GM21528 (cell line): Measurements from ENCODE around the gene FAM237A.

Source experiments
- ATAC-seq: cut with Tn5 transposase; IDR thresholded peaks from one replicate; pipeline ENCODE4 v1.9.1; 2021; ENCODE audit warnings: mild to moderate bottlenecking, moderate library complexity; ENCODE audit not compliant: unreplicated experiment, low FRiP score

The FAM237A gene

DNA sequence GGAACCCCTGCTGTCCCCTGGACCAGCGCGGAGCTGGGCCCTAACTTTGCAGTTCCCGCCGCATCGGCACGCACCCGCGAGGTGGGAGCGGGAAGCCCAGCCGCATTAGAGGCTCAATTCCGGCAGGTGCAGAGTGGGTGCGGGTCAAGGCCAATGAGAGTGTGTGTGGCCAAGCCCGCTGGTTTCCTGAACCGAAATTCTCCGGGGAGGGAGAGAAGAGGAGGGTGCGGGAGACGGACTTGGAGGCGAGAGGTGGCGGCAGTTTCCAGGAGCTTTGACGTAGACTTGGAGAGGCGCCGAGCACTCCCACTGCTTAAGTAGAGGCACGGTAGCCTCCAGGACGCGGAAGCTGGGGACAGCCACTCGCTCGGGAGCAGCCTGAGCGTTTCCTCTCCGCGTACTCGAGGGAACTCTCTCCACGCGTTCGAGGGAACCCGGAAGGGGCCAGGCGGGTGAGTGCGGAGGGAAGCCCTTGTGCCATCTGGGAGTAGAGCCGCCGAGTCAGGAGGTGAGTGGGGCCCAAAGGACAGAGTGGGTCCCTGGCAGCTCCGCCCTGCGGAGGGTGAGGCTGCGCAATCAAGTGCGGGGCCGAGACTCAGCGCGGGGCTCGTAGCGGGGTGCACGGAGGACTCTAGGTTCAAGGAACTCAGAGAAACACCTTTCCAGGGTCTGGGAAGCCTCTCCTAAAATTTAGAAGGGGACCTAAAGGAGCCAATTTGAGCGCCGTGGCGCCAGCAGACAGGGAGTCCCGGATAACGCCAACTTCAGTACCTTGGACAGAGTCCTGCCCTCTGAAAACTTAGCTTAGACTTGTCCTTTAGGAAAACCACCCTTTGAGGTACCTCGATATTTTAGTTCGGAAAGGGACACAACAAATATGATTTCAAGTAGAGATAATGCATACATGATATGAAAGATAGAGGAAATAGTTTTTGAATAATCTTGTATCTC lies at the start of gene FAM237A:
Gene FAM237A (plus strand): TSS at position 413 of the 951 bp plus-strand sequence. CDS start 1,750 bp downstream, outside the sequence.
- ATAC-seq = no peak

DNA sequence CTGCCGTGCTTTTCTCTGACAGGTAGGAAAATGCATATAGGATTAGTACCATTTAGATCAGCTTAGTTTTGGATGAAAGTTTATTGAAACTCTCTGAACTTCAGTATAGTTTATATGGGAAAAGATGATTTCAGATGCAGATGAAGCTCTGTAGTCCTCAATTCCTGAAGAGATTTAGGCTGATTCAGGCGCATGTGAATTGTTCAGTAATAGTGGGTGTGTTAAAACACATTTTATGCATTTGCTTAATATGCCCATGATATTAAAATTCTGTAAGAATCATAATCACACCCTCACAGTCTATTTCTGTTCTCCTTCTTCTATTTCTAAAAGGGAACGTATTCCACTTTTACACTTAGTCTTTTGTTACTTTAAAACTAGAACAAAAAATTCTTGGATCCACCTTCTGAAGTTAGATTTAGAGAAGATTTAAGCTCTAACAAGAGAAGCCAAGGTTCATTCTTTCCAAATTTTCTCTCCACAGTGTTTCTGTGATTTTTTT lies 44.5 kb upstream of the FAM237A start:
- no peak for ATAC-seq

DNA sequence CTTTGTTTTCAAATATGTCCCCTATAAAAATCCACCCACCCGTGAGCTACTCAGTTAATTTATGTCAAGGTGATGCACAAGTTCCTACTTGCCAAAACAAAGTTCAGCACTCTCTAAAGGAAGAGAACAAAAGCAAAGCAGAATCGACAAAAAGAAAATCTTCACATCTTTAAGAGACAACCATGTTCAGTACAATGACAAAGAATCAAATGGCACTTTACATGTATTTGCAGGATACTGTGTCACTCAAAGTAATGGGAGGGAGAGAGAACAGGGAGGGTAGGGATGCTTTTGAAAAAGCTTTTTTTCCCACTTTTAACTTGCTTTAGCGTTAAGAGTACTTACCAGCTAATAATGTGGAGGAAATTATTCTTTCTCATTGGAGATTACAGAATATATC lies 39.0 kb upstream of the FAM237A start:
- no peak for ATAC-seq

GRCh38 chr2:206610451-206610850 lies 31.8 kb upstream of the FAM237A start:
- no peak for ATAC-seq

DNA sequence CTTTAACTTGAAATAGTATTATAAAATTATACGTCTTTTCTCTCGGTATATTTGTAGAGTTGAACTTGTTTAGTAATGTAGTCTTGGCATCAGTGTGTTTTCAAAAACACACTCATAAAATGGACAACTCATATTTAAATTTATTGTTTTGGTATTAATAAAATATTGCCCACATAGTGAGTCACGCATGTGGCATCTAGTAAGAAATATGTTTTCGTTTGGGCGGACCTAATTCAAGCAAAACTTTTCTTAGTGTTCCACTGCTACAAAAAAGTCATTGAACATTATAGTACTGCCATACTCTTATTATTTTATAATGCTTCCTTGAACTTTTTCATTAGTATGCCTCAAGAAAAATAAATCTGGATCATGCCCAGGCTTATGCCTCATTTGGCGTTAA lies 31.1 kb upstream of the FAM237A start:
- no peak for ATAC-seq

DNA sequence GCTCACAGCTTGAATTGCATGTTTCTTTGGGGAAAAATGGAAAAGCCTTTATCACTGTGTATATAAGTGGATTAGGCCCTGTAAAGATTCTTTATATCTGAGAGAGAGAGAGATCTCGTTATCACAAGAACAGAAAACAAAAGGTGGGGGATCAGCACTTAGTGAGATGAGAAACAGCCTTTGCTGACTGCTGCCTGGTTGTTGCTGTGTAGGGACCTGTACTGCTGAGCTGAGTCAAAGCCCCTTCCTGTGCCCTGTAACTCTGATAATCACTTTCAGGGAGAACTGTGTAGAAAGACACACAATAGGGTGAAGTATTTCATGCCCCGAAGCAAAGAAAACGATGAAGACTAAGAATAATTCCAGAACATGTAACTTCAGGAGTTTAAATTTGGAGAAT lies 30.6 kb upstream of the FAM237A start:
- ATAC-seq = no peak

GRCh38 chr2:206614811-206615210 lies 27.5 kb upstream of the FAM237A start:
- ATAC-seq = no peak

GRCh38 chr2:206615417-206616089 lies 26.7 kb upstream of the FAM237A start:
- no peak for ATAC-seq

DNA sequence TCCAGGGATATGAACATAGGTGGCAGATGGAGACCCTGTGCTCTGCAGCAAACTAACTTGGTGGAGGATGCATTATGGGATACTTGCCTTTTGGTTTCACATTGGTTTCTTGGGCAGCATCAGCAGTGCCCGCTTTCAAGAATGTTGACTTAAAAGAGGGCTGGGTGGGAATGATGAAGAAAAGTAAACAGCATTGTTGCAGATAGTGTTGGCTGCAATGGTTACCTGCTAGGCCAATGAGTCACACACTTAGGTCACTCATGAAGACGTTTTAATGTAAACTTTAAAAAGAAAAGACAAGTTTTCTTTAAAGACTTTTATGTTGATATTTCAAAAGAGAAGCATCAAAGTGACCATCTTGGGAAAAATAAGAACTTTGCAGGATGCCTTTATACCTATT lies 26.1 kb upstream of the FAM237A start:
- no peak for ATAC-seq

- ATAC-seq = no peak
Observed at GRCh38 chr2:206619011-206619410, 23.3 kb upstream of the FAM237A start.

DNA sequence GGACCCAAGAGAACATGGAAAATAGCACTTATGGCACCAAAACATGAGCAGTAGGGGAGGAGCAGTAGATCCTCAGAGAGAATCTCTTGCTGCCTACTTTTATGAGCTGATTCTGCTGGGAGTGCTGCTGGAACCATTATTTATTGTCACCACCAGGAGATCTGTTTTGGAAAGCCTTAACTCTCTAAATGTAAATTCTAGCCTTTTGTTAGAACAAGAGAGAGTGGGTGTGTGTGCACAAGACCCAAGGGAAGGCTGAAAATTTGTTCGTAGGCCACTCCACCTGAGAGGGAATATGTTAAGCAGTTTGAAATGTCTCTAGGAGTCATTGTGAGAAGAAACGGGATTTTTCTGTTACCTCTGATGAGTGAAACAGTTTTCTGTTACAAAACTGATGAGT lies 16.2 kb upstream of the FAM237A start:
- ATAC-seq = no peak

DNA sequence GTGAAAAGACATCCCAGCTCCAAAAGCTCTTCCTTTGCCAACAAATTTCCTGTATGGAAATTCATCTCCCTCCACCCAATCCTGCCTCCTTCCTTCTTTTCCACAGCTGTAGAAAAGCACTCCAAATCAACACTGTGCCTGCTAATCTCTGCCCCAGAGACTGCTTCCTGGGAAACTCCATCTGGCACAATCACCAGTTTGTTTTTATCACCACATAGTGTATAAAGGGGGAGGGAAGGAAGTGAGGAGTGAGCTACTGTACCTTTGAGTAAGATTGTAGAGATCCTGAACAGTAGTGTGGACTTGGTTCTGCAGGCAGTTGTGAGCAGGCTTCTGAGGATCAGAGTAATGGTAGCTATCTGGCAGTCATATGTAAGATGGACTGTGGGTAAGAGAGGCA lies 14.7 kb upstream of the FAM237A start:
- no peak for ATAC-seq

DNA sequence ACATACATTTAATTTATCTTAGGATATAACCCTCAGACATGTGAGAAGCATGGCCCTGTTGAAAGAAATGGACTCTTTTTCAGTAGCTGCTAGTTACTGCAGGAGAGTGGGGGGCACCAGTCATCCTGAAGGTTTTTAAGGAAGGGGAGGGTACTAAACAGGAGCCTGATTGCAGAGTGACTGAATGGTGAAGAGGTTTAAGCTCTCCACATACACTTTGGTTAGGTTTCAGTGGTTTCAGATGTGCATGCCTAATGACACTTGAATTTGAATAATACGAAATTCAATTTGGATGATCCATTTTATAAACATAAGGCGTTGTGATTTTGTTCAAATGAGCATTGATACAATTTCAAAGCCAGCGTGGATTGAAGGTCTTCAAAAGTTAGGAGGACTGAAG lies 10.9 kb upstream of the FAM237A start:
- ATAC-seq = no peak

DNA sequence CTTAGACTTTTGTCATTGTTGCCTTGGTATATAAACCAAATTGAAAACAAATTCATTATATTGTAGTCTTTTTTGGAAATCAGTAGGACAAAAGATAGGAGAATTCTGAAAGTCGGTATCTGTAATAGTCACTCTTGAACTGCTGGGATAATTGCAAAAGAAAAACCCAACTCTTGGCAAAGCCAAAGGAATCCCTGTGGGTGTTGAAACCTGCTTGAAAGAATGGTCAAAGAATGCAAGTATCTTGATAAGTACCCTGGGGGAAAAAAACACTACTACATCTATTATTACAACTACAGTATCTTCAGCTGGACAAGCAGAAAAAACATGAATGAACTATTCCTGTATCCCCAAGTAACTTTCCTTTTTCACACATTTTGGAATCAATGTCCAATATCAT lies 7.3 kb upstream of the FAM237A start:
- no peak for ATAC-seq

- ATAC-seq = no peak
Observed at GRCh38 chr2:206639636-206640035, 2.7 kb upstream of the FAM237A start.

DNA sequence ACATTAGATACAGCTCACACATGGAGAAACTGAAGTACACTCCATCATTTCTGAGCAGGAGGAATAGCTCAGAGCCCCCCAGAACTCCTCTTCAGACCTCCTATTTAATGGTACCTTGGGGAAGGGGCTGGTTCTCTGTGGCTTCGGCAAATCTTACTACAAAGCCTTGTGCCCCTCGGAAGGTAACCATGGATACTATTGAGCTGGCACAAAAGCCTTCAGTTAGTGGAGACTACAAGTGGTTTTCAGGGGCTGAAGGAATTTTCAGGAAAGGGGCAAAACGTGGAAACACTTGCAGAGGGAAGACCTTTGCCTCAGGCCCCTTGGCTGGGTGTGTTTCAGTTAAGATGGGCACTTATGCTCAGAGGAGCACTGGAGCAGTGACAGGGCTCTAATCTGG lies 1.1 kb upstream of the FAM237A start:
- ATAC-seq = no peak

GRCh38 chr2:206647985-206648384 lies 5.7 kb downstream of the FAM237A start:
- no peak for ATAC-seq

DNA sequence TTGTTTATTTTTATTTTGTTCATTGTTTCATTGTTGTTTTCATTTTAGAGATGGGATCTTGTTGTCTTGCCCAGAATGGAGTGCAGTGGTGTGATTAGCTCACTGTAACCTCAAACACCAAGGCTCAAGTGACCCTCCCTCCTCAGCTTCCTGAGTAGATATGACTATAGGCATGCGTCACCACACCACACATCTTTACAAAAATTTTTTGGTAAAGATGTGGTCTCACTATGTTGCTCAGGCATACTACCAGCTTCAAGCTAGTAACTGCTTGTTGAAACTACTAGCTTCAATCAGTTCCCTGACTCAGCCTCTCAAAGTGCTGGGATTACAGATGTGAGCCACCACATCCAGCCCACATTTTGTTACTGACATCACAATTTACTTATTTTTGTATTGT lies 14.8 kb downstream of the FAM237A start:
- ATAC-seq = no peak

DNA sequence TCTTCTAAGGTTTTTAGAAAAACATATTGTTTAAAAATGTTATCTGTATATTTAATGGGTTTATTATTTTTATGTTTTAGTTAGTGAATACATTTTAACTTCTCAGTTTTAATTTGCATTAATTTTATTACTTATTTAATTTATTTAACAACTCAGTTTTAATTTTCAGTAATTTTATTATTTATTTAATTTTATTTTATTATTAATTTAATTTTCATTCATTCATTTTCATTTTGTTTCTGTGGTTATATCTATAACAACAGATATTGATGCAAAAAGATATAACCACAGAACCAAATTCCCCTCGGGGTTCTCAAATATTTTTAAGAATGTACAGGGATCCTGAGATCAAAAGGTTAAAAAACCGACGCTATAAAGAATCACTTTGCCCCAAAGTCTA lies 23.0 kb downstream of the FAM237A start:
- no peak for ATAC-seq

DNA sequence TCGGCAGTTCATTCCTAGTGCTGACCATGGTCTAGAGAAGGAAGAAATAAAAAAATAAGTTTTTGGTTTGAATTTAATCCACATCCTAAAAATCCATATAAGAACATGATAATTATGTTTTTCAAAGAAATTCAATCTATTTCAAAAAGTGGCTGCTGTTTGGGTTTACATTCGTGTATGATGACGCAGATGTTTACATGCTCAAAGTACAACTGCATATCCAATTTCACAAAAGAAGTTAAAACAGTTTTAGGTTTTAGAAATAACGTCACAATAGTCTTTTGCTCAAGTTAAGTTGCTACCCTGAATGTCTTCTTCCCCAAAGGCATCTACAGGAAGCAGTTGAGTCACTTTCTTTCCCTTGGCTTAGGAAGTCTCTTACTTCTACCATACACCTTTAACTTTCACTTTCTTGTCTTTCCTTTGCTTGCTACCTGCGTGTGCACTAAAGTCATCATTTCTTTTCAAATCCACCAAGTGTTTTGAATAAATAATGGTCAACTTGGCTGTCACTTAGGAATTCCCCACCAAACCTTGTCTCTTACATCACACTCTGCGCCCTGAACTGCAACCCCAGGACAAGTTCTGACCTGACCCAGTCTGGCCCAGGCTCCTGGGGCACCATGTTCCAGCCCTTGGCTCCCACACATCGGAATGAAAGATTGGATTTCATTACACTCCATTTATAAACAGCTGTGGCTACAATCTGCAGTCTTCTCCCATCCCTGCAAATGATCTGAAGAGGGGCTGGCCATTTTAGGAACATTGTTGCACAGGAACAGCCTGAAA lies 28.4 kb downstream of the FAM237A start:
- ATAC-seq = no peak

DNA sequence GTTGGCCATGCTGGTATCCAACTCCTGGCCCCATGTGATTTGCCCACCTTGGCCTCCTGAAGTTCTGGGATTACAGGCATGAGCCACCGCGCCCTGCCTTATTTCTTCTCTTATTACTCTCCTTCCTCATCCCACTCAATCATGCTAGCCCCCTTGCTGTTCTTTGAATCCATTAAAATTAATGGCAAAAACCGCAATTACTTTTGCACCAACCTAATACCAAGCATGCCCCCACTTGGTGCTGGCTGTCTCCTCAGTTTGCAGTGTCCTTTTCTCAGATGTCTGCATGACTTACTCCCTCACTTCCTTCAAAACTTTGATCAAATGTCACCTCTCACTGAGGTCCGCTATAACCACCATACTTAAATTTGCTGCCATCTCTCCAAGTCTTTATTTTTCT lies 41.3 kb downstream of the FAM237A start:
- ATAC-seq = no peak
